ENCODE measurements around the gene EYS. TPM values are rescaled to one million over a fixed set of nuclear protein-coding genes. Genes with fewer than 3 reads are reported as not detected.

Gene EYS
- total and polyA plus RNA-seq, 2 of the 8 experiments (the other 6 are each of a cell fraction or from before 2014, with no cell fraction given): 0.05 to 0.13 TPM

GRCh38 chr6:63887002-63887751 lies 1819.8 kb downstream of the EYS start (continued):
- TF ChIP-seq NRF1 (IDR thresholded peaks at IDR 0.05; ENCODE audit: low read depth, low read length) (no peak), SIN3A (conservative IDR thresholded peaks at IDR 0.05 in 1 of 2, IDR thresholded peaks at IDR 0.05 in 1 of 2; ENCODE audit: low read depth in 1 of 2, low read length in 2 of 2) (no peak)

Measured in H1 (cell line).